Measurements from ENCODE around the gene PDE9A. TPM values are rescaled to one million over a fixed set of nuclear protein-coding genes. Genes with fewer than 3 reads are reported as not detected.

PDE9A gene
- total and polyA plus RNA-seq, 8 donors = 5.1 to 24.2 (median 21.9) TPM

DNA sequence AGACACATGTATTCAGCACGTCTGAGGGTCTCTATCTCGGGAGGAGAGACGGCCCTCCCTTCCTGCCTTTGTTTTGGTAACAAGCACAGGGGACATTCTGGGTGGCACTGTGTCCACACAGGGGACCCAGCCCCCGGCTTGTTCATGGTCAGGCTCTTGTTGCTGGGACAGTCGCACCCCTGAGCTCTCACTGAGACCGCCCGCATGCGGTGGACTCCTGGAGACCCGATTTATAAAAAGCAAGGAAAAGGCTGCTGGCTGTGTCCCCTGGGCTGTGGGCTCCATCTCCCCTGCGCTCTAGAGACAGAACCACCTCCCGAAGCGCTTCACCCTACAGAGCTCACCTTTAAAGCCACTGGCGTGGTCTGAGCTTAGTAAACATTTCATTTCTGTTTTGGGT is 122.5 kb downstream of the PDE9A start:
- Histone ChIP-seq H3K27me3 (peaks cover 5 to 34% of the 10 kb centered on the region in 2 donors), H3K27ac (no peak overlapping the region), H3K36me3 (peaks cover 0 to 5% of the 10 kb centered on the region in 2 donors), H3K4me3 (no peak overlapping the region), H3K9me3 (no peaks in the 10 kb centered on the region), H3K4me1 (peaks cover 0 to 2% of the 10 kb centered on the region in 2 donors)
- DNase-seq (peak in 1 of 4 donors; percentile 51), ATAC-seq (no peak)
- TF ChIP-seq, protein P1, sequence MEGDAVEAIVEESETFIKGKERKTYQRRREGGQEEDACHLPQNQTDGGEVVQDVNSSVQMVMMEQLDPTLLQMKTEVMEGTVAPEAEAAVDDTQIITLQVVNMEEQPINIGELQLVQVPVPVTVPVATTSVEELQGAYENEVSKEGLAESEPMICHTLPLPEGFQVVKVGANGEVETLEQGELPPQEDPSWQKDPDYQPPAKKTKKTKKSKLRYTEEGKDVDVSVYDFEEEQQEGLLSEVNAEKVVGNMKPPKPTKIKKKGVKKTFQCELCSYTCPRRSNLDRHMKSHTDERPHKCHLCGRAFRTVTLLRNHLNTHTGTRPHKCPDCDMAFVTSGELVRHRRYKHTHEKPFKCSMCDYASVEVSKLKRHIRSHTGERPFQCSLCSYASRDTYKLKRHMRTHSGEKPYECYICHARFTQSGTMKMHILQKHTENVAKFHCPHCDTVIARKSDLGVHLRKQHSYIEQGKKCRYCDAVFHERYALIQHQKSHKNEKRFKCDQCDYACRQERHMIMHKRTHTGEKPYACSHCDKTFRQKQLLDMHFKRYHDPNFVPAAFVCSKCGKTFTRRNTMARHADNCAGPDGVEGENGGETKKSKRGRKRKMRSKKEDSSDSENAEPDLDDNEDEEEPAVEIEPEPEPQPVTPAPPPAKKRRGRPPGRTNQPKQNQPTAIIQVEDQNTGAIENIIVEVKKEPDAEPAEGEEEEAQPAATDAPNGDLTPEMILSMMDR (IDR thresholded peaks at IDR 0.05) = no peak
- intact Hi-C loops (cut with DNase I) = no loop called here

DNA sequence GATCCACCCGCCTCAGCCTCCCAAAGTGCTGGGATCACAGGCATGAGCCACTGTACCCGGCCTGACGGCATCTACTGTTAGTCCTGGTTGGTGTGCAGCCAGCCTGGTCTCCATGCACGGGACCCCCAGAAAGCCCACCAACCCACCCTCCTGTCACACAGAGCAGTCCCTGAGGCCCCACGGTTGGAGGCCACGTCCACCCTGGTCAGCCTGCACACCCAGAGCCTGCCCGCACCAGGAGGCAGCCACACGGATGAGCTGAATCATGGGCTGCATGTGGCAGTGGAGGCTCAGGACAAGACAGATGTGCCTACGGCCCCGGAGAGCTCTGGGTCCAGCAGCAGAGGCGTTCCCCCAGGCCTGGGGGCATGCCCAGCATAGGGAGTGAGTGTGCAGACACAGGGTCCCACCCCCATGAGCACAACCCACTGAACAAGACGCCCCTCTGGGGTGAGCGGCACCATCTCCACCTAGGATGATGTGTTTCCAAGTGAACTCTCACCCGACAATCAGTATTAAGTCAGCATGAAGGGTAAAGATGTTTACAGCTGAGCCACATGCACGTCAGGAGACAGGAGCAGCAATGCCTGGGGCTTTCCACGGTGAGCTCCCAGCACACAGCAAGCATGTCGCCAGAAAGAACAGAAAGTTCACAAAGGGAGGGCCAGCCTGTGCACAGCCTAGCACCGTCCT is 123.8 kb downstream of the PDE9A start:
- intact Hi-C loops (cut with DNase I) = no loop called here
- ATAC-seq = no peak

GRCh38 chr21:42777757-42778344 is 124.4 kb downstream of the PDE9A start:
- no peak overlapping the region for H3K27ac ChIP-seq
- peaks cover 7 to 50% of the 10 kb centered on the region in 2 donors for H3K27me3 ChIP-seq
- DNase-seq (peak in 1 of 4 donors; percentile 17), ATAC-seq (no peak)
- H3K4me1 ChIP-seq = peaks cover 0 to 15% of the 10 kb centered on the region in 2 donors
- no peaks in the 10 kb centered on the region for H3K9me3 ChIP-seq
- TF ChIP-seq, protein P1 (IDR thresholded peaks at IDR 0.05) = no peak
- intact Hi-C loops (cut with DNase I) = no loop called here
- H3K36me3 ChIP-seq = no peaks in the 10 kb centered on the region
- no peak overlapping the region for H3K4me3 ChIP-seq

More for the DNA sequence above, 123.8 kb downstream of the PDE9A start:
- Histone ChIP-seq H3K4me3 (no peak overlapping the region), H3K9me3 (no peaks in the 10 kb centered on the region), H3K27me3 (peaks cover 7 to 45% of the 10 kb centered on the region in 2 donors), H3K4me1 (peaks cover 0 to 9% of the 10 kb centered on the region in 2 donors), H3K36me3 (no peaks in the 10 kb centered on the region), H3K27ac (no peak overlapping the region)
- peak in 1 of 4 donors; percentile 54 for DNase-seq
- TF ChIP-seq, protein P1 (IDR thresholded peaks at IDR 0.05) = no peak

GRCh38 chr21:42779431-42779861 is 126.0 kb downstream of the PDE9A start:
- Histone ChIP-seq H3K27me3 (peaks cover 7 to 50% of the 10 kb centered on the region in 2 donors), H3K9me3 (no peaks in the 10 kb centered on the region), H3K4me3 (no peak overlapping the region), H3K36me3 (no peaks in the 10 kb centered on the region), H3K27ac (no peak overlapping the region), H3K4me1 (peaks cover 0 to 27% of the 10 kb centered on the region in 2 donors)
- intact Hi-C loops (cut with DNase I) = no loop called here
- TF ChIP-seq, protein P1 (IDR thresholded peaks at IDR 0.05) = no peak
- DNase-seq (peak in 1 of 4 donors; percentile 57), ATAC-seq (no peak)

DNA sequence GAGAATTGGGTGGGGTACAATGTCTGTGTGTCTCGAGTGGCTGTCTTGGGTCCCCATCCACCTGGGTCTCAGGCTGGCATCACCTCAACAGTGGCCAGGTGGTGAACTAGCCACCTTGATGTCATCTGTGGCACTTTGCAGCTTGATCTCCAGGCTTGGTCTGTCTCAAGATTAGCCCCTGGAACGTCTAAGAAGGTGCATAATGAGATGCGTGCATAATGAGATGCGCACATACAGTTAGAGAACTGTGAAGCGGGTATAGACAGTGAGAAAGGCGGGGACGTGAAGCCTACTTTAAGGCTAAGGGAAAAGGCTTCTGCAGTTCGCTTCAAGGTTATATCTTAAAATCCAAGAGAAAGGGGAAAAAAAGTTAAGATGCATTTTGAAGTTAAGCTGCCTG is 127.2 kb downstream of the PDE9A start:
- Histone ChIP-seq H3K4me1 (peaks cover 0 to 27% of the 10 kb centered on the region in 2 donors), H3K36me3 (no peaks in the 10 kb centered on the region), H3K4me3 (no peak overlapping the region), H3K9me3 (no peaks in the 10 kb centered on the region), H3K27me3 (peaks cover 7 to 50% of the 10 kb centered on the region in 2 donors), H3K27ac (no peak overlapping the region)
- DNase-seq (no peak), ATAC-seq (no peak)
- intact Hi-C loops (cut with DNase I) = no loop called here
- TF ChIP-seq, protein P1 (IDR thresholded peaks at IDR 0.05) = no peak

Data from left lung (tissue), 10 donors.